HG03575 (cell line): ENCODE data around the gene OR52H1.

Experiments
- ATAC-seq: cut with Tn5 transposase; IDR thresholded peaks from one replicate; pipeline ENCODE4 v1.9.1; 2021; ENCODE audit not compliant: unreplicated experiment, insufficient number of reproducible peaks, low FRiP score; ENCODE audit errors: extremely low read depth

OR52H1 gene

DNA sequence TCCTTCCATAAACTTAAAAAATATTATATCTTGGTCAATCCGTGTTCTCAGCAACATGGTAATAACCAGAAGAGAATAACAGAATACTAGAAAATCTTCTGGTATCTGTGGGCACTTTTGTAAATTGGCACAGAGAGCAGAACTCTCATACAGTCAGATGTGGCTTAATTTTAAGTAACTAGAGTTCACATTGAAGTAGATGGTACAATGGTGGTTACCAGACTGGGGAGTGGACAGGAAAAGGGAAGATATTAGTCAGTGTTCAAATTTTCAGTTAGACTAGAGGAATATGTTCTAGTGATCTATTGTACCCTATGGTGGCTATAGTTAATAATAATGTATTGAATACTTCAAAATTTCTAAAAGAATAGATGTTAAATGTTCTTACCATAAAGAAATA, 6.9 kb downstream of the OR52H1 start:
- ATAC-seq = no peak

DNA sequence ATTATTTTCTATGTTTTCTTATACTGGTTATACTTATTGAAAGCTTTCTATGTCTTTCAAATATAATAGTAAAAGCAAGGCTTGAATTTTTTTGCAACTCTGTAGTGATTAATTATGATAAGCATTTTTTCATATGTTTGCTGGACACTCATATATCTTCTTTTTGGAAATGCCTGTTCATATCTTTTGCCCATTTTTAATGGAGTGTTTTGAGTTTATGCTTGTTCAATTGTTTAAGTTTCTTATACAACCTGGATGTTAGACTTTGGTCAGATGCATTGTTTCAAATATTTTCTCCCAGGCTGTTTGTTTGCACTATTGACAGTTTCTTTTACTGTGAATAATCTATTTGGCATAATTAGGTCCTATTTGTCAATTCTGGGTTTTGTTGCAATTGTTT, 11.9 kb downstream of the OR52H1 start:
- no peak for ATAC-seq

DNA sequence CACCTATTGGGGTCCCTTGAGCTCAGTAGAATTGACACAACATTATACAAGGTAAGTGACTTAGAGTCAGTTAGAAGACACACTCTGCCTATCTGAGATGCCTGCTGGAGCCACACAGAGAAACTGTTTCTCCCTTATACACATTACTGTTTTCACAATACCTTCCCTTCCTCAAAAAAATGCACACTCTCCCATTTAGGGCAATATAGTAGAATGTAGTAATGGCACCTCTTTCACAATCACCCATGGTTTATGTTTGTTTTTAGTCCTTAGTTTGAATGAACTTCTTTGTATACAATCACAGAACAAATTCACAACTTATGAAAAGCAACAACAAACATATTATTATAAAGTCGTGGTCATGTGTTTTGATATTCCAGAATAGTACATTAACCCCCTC, 14.3 kb downstream of the OR52H1 start:
- ATAC-seq = no peak

DNA sequence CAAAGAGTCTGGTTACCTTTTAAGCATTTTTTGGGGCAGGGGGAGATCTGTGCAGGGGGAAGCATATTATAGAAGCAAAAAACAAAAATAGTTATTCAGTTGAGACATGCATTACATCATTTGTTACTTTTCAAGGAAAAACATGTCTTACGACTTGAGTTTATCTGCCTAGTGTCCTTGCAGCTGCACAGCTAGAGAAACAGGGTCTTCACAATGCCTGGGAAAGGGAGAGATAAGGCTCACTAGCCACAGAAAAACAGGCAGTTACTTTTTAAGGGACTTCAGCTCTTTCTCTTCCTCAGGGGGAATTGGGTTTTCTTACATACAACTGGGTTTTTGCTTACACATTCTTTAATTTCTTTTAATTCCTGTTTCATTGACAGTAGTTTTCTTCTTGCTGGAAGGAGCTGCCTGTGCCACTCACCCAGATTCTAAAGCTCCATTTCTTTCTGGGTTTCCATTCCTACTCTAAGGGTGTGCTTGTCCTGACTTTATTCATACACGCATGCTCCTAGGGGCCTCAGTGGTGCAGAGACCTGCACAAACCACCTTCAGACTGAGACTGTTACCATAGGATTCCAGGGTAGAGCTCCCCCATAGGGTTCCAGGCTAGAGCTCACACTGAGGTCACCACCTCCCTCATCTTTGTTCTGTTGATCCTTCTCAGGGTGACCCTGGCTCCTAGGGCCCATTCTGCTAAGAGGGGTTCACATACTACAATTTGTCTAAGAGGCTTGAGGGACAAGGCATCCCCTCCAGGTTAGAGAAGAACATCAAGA, 17.1 kb downstream of the OR52H1 start:
- ATAC-seq = no peak

DNA sequence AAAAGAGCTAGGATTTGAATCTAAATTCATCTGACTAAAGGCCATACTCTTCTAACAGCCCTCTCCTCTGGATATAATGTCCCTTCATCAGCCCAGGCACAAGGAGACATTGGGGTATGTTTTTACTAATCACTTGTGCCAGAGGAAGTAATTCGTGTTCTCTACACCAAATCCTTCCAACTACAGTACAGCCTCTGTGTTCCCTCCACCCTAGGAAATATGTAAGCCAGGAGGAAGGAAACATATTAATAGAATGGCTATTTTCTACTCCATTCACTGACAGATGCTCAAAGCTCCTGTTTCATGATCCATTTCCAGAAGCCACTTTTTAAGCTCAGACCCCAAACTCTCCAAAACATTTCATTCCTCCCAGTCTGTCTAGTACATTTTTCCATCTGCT, 19.8 kb downstream of the OR52H1 start:
- ATAC-seq = no peak

DNA sequence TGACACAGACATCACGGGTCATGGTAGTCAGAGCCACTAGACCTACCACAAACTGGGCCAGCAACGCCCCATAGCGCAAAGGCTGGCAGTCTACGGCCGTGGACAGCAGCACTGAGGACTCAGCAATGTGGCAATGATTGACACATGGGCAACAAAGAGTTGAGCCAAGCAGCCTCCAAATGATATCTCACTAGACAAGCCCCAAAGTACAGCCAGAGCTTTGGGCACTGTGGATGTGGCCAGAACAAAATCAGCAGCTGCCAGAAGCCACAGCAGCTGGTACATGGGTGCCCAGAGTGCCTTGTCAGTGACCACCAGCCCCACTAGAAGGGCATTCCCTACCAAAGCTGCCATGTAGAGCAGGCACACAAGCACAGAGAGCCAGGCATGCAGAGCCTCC, 20.6 kb downstream of the OR52H1 start:
- ATAC-seq = no peak

DNA sequence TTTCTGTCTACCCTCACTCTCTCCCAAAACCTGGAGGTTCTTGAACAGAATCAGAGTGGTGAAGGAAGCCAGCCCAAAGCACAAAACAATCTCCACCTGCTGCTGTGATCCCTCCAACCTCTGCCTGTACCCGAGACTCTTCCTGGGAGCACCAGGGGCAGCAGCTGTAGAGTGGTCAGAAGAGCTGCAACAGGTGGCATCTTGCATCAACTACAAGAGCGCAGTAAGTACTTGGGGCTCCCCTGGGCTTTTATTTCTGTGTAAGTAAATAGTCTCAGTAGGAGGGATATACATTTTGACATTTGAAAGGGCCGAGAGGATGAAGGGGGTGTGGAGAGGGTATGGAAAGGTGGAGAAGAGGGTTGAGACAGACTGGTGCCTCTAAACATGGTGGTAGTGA, 23.6 kb downstream of the OR52H1 start:
- ATAC-seq = no peak

DNA sequence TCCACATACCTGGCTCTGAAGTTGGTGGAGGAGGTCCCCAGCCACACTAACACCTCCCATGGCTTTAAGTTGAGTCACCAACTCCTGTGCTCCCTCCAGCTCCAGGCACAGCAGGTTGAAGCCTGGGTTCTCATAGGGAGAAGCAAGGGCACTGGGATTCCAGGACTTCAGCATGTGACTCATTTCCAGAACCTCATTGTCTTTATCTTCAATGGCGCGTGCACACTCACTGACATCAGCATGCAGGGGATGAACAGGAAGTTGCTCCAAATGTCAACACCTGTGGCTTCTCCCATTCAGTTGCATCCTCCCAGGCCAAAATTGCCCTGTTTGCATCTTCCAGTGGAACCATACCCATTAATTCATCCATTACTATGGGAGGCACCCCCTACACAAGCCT, 26.0 kb downstream of the OR52H1 start:
- ATAC-seq = no peak

DNA sequence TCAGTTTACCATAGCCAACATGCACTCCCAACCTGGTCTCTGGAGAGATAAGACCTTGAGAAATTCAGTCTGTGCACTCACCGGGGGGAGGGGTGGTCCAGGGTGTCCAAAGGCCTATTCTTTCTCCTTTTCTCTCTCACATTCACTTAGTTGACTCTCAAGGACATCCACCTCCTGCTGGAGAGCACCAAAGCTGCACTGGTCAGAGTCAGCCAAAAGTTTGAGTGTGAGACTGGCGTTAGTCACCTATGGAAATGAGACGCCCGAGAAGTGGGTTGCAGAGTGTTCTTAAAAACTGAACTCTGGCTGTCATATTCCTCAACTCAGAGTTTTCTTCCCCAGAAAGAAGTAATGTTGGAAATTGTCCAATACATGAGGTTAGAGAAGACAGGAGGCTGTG, 26.8 kb downstream of the OR52H1 start:
- no peak for ATAC-seq

DNA sequence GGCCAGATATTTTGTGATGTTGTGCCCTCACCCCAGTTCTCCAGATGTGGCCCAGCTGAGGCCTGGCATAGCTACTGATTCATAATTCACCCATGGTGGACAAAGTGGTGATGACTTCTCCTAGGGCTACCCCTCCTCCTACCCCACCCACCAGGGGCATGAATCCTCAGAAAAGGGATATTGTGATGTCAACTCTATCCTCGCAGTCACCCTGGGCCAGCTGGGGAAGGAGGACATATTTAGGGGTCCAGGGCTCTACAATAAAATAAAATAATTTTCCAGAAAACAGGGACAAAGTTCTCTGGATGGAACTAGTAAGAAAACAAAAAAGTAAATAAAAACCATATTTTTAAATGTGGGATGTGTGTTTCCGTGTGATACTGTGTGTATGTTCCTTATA, 31.7 kb downstream of the OR52H1 start, which contains the start of gene UBQLNL:
UBQLNL (minus strand) TSS at position 101 of the 400 bp plus-strand sequence. CDS start 258 bp downstream, outside the sequence.
- ATAC-seq = no peak

DNA sequence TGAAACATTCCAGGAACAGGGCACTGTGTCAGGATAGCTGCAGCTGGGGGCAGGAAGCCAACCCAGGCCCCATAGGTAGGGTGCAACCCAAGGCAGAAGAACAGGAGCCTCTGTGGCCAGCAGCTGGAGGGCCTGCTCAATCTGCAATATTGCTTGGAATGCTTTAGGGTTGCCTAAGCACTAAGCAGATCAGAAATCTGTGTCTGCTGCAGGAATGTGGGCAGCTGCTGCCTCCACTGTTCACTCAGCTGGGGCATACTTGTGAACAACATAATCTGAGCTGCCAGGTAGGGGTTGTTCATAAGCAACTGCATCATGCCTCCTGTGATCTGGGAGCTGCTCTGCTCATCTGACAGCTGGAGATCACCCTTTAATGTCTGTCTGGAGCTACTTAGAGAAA, 33.5 kb downstream of the OR52H1 start:
- no peak for ATAC-seq

DNA sequence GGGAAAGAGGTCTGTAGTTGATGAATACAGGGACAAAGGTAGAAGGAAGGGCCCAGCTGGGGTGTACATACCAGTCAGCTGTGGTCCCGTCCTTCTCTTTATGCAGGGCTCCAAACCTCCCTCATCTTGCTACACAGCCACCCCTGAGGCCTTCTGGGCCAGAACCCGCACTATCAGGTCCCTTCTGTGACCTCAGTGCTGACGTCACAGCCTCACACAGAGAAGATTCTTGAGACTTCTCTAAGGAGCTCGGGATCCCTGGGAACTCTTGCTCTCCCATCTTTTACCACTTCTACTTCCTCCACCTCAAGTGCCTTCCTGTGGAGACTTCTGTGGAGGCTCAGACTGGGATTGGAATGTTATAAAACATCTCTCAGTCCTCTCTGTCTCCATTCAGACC, 38.5 kb downstream of the OR52H1 start, which contains the start of gene UBQLN3:
UBQLN3 (minus strand) TSS at position 155 of the 400 bp plus-strand sequence. CDS start 399 bp downstream, outside the sequence.
- ATAC-seq = no peak

DNA sequence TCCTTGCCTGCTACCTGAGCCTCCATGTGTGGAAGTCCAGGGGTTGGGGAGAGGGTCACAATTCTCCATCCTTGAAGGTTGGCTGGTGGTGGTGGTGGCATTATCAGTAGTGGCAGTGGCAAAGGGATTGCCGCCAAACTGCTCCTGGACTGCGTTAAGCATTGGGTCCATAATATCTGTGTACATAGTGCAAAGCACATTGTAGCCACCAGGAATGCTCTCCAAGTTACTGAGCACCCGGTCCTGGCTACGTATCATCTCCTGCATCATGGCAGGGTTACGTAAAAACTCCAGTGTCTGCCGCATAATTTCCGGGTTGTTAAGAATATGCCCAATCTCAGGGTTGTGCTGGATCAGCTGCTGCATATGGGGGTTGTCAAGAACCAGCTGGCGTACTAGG, 39.7 kb downstream of the OR52H1 start:
- no peak for ATAC-seq

DNA sequence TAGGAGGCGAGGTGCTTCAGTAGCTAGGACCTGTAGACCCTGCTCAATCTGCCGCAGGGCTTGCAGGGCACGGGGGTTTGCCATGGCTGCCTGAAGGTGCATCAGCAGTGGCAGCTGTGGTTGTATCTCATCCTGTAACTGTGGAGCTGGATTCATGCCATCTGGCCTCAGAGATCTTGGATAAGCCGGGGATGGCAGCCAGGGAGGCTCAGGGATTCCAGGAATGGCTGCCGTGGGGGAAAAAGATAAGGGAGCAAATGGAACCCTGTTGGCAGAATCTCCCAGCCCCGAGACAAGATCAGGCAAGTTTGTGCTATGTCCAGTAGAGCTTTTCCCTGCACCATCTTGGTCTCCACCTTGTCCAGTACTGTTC, 40.4 kb downstream of the OR52H1 start:
- ATAC-seq = no peak

DNA sequence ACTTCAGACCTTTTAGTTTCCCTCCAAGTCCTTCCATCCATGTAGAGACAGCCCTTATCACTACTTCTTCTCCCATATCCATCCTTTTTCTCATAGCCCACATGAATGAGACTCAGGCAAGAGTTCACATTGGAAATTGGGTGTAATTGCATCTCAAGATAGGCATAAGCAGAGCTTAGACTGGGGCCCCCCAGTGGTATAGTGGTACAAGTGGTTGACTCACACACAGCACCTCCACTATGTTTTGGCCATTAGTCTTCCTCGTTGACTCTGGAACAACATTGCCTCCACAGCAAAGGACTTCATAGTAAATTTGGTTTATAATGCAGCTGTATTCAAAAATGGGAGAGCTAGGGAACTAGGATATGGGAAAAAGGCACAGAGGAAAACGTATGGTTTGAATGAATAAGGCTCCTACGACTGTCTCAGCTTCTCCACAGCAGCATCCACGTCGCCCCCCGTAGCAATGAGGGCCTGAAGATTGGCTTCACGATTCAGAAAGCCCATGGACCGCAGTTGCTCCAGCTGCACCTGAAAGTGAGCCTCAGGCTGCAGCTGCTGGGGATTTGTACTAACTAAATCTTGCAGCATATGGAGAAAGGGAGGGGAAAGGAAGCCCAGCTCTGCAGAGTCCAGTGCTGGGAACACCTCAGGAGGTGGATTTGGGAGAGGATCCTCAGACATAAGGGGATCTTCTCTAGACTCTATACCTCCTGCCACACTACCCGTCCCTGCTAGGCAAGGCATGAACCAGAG, 41.0 kb downstream of the OR52H1 start:
- no peak for ATAC-seq

DNA sequence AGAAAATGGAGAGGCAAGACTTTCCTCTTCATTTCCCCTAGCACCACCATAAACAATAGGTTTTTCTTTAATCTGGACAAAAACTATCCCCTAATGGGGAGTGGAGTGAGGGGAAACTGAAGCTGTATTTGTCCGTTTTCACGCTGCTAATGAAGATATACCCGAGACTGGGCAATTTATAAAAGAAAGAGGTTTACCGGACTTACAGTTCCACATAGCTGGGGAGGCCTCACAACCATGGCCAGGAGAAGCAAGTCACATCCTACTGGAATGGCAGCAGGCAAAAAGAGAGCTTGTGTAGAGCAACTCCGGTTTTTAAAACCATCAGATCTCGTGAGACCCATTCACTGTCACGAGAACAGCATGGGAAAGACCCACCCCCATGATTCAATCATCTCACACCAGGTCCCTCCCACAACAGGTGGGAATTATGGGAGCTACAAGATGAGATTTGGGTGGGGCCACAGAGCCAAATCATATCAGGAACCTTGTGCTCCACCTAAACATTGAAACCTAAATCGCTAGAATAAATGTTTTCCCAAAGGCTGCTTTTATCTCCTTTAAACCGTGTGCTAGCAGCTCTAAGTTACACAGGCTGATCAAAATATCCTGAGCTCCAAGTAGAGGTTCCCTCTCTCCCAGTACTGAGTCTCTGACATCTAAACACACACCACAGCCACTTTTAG, 42.8 kb downstream of the OR52H1 start:
- ATAC-seq = no peak

DNA sequence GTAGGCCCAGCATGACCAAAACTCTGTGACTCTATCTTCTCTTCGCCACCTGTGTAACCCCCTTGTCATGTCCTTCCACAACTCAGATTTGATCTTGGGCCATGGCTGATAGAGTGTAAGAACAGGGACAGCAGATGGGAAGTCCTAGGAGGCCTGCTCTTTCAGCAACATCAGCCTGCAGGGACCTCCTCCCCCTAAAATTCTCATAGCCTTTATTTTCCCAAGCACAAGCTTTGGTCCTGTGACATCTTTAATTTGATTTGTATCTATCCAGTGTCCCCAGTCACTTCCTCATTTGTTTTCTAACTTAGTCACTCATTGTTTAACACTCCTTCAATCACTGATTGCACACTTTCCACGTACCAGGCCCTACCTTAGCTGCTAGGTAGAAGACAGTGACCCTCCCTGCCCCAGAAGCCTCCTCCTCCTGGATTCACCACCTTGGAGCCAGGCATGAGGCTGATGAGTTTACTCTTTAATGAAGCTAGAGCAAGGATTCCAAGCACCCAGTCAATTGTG, 43.9 kb downstream of the OR52H1 start:
- ATAC-seq = no peak

DNA sequence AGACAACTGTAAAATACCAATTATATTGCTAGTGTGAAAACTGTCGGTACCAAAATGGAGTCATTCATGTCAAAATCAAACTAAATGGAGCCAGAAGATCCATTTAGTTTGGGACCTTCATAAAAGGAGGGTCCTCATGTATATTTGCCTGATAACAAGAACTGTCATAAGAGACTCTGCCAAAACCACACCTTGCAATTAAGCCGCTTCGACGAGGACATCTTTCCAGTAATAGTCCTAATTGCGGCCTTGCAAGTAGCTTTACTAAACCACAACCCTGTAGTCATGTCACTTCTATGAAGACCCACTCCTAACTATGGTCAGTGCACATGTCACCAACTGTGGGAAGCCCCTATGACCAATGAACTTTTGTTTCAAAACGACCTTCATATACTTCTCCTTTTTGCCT, 47.9 kb downstream of the OR52H1 start:
- ATAC-seq = no peak

DNA sequence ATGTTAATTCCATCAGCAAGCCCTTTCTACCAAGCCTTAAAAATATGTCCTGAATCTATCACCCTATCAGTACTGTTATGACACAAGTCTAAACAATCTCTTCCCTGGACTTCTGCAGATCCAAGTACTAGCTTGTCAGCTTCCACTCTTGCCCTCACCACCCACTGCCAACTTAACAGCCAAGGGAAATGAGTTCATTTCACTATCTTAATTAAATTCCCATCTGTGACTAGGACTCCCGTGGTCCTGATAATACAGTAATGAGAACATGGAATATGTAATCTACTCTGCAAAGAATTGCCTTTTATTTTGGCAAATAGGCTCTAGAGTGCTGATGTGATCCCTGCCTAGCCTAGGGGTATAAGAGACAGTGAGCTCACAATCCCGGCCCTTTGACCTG, 48.7 kb downstream of the OR52H1 start:
- no peak for ATAC-seq
